Stomach (tissue), 4 donors: ENCODE results near the gene TRIM63.

ENCODE experiments used
- POLR2A ChIP-seq, 4 donors: fragments of 450-650 bp; IDR thresholded peaks; one replicate each; pipeline ENCODE4 v1.6.1; 2016; ENCODE audit warnings: antibody characterized with exemption in 4 of 4, control low read depth in 2 of 4, mild to moderate bottlenecking in 1 of 4, moderate library complexity in 1 of 4
- POLR2AphosphoS5 ChIP-seq, 3 donors: sonication (generic); formaldehyde crosslinking; IDR thresholded peaks; one replicate each; pipeline ENCODE4 v1.6.1; 2016; ENCODE audit warnings: antibody characterized with exemption in 3 of 3
- TF ChIP-seq, protein P1 (sequence below), 7 experiments: fragments of 450-650 bp in 4 of 7; fragments of 200-600 bp in 3 of 7; sonication (generic) in 3 of 7; IDR thresholded peaks; one replicate each; pipeline ENCODE4 v1.5.1; 2016 to 2019; ENCODE audit warnings: antibody characterized with exemption in 7 of 7, control low read depth in 2 of 7, mild to moderate bottlenecking in 1 of 7

DNA sequence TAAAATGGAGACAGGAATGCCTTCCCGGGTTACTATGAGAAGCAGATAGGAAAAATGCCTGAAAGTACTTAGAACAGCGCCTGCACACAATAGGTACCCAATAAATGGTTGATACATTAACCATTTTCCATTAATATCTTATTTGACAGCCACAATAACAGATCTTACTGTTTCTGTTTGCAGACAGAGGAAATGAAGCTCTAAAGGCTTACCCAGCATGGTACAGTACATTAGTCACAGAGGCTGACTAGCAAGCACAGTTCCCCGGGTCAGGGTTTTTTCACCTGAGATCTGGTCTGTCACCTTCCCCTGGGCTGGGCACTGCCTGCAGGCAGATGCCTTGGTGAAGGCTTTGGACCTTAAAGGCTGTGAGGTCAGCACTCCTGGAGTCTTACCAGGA lies 2.9 kb downstream of the TRIM63 start:
- TF ChIP-seq POLR2AphosphoS5 (IDR thresholded peaks at IDR 0.05) (no peak), POLR2A (IDR thresholded peaks at IDR 0.05) (no peak)
- TF ChIP-seq, protein P1, sequence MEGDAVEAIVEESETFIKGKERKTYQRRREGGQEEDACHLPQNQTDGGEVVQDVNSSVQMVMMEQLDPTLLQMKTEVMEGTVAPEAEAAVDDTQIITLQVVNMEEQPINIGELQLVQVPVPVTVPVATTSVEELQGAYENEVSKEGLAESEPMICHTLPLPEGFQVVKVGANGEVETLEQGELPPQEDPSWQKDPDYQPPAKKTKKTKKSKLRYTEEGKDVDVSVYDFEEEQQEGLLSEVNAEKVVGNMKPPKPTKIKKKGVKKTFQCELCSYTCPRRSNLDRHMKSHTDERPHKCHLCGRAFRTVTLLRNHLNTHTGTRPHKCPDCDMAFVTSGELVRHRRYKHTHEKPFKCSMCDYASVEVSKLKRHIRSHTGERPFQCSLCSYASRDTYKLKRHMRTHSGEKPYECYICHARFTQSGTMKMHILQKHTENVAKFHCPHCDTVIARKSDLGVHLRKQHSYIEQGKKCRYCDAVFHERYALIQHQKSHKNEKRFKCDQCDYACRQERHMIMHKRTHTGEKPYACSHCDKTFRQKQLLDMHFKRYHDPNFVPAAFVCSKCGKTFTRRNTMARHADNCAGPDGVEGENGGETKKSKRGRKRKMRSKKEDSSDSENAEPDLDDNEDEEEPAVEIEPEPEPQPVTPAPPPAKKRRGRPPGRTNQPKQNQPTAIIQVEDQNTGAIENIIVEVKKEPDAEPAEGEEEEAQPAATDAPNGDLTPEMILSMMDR (IDR thresholded peaks at IDR 0.05) = no peak
